Activated CD4-positive, alpha-beta memory T cell treated with anti-CD3 and anti-CD28 coated beads, Interleukin-2, amount 10 ng/mL, durations not matched to agents 7 days and 5 days (primary cell): ENCODE data around the gene RAB8B. TPM values are rescaled to one million over a fixed set of nuclear protein-coding genes. Genes with fewer than 3 reads are reported as not detected.
A peak's percentile ranks its signal among the peaks of the same experiment; 100 is the strongest.

ENCODE experiments used
- CTCF ChIA-PET: fragments of 350-600 bp; sonication (Branson Sonifier 250); formaldehyde crosslinking; loops from one replicate; lab custom pipeline; 2021; ENCODE audit warnings: antibody characterized with exemption, inconsistent platforms; lab: Charles Lee
- POLR2A ChIA-PET: fragments of 350-600 bp; sonication (Branson Sonifier 250); formaldehyde crosslinking; loops from one replicate; lab custom pipeline; 2021; ENCODE audit warnings: antibody characterized with exemption; lab: Charles Lee
- DNase-seq: peaks from one replicate; pipeline ENCODE4 v3.0.0-alpha.2; 2020
- H3K27ac Mint-ChIP-seq: one replicate; pipeline ENCODE4 v1.8.0; 2021; ENCODE audit warnings: mild to moderate bottlenecking, mixed read lengths
- H3K27me3 Mint-ChIP-seq: one replicate; pipeline ENCODE4 v1.8.0; 2021; ENCODE audit warnings: mixed read lengths
- H3K36me3 Mint-ChIP-seq: one replicate; pipeline ENCODE4 v1.8.0; 2021; ENCODE audit warnings: low read depth, mixed read lengths
- H3K4me1 Mint-ChIP-seq: one replicate; pipeline ENCODE4 v1.8.0; 2021; ENCODE audit warnings: mixed read lengths
- H3K4me3 Mint-ChIP-seq: one replicate; pipeline ENCODE4 v1.8.0; 2021; ENCODE audit warnings: mild to moderate bottlenecking, mixed read lengths
- H3K9me3 Mint-ChIP-seq: one replicate; pipeline ENCODE4 v1.8.0; 2021; ENCODE audit warnings: mixed read lengths
- total RNA-seq, 2 experiments: library from RNA; stranded (reverse); gene quantifications; one replicate each; pipeline ENCODE4 v1.2.3, GENCODE V29; 2021

The RAB8B gene
- total RNA-seq, 2 experiments from 2014 or later = 133 to 139 TPM

DNA sequence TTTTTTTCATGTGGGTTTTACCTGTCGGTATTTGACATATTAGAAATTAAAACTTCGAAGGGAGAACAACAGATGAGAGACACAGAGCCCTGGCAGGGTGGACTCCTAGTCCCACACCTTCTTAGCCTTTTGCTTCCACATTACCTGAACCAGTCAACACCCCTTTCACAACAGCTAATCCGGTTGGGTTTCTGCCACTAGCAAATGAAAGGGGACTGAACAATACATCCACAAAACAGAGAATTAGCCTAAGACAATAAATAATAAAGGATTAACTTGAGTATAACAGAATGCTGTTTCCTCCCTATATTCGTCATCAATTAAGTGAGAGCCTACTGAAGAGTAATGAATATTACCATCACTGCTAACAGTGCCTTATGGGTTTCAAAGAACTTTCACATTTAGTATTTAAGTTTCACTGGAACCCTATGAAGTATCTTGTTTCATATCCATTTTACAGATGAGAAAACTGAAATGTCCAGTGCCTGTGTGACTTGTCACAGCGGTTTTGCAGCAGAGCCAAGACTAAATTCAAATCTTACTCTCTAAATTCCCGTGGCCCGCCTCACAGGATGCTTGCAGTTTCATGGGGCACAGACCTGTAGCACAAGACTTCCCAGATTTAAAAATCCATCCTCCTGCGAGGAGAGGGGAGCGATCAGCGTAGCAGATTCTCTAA is 1.0 kb upstream of the RAB8B start:
- peaks cover 11% of the 10 kb centered on the region for H3K27me3 Mint-ChIP-seq
- POLR2A ChIA-PET = interaction anchor here (0.6 to 3.3 kb wide), 6 partner anchors 15 to 44 kb away, joined by 3 to 15 read pairs (median 4); partner anchors contain the start of gene RPS27L
- no peak for DNase-seq
- CTCF ChIA-PET = interaction anchor here (0.6 kb wide), 1 partner anchor 66 kb away, joined by 3 read pairs; no protein-coding TSS in a partner anchor
- H3K9me3 Mint-ChIP-seq = no peaks in the 10 kb centered on the region
- H3K4me3 Mint-ChIP-seq = peak overlapping the region; percentile 97
- peaks cover 20% of the 10 kb centered on the region for H3K36me3 Mint-ChIP-seq
- peaks cover 40% of the 10 kb centered on the region for H3K4me1 Mint-ChIP-seq
- H3K27ac Mint-ChIP-seq = peak overlapping the region; percentile 100

- H3K4me3 Mint-ChIP-seq = peak overlapping the region; percentile 97
- peaks cover 55% of the 10 kb centered on the region for H3K4me1 Mint-ChIP-seq
- no peak for DNase-seq
- ChIA-PET POLR2A (interaction anchor here (0.7 to 8.8 kb wide), 13 partner anchors 13 to 1704 kb away, joined by 3 to 177 read pairs (median 15); partner anchors contain the start of genes APH1B and RPS27L), CTCF (interaction anchor here (1.4 to 2.9 kb wide), 2 partner anchors 33 to 85 kb away, joined by 3 to 12 read pairs; partner anchors contain the start of gene RPS27L)
- peak overlapping the region; percentile 100 for H3K27ac Mint-ChIP-seq
- H3K27me3 Mint-ChIP-seq = peaks cover 9% of the 10 kb centered on the region
- H3K9me3 Mint-ChIP-seq = no peaks in the 10 kb centered on the region
- peaks cover 27% of the 10 kb centered on the region for H3K36me3 Mint-ChIP-seq
Measured at GRCh38 chr15:63189941-63190768, 749 bp downstream of the RAB8B start.

- ChIA-PET CTCF (interaction anchor here (1.3 to 2.9 kb wide), 5 partner anchors 12 to 315 kb away, joined by 3 to 12 read pairs (median 4); partner anchors contain the start of gene RPS27L), POLR2A (interaction anchor here (0.7 to 8.8 kb wide), 17 partner anchors 12 to 1703 kb away, joined by 3 to 177 read pairs (median 9); partner anchors contain the start of genes APH1B, RPS27L, USP3 and VPS13C)
- H3K27ac Mint-ChIP-seq = peak overlapping the region; percentile 100
- peaks cover 5% of the 10 kb centered on the region for H3K27me3 Mint-ChIP-seq
- no peak for DNase-seq
- H3K4me1 Mint-ChIP-seq = peaks cover 64% of the 10 kb centered on the region
- peaks cover 34% of the 10 kb centered on the region for H3K36me3 Mint-ChIP-seq
- no peaks in the 10 kb centered on the region for H3K9me3 Mint-ChIP-seq
- peak overlapping the region; percentile 97 for H3K4me3 Mint-ChIP-seq
Measured at GRCh38 chr15:63190769-63191649, 1.6 kb downstream of the RAB8B start.

DNA sequence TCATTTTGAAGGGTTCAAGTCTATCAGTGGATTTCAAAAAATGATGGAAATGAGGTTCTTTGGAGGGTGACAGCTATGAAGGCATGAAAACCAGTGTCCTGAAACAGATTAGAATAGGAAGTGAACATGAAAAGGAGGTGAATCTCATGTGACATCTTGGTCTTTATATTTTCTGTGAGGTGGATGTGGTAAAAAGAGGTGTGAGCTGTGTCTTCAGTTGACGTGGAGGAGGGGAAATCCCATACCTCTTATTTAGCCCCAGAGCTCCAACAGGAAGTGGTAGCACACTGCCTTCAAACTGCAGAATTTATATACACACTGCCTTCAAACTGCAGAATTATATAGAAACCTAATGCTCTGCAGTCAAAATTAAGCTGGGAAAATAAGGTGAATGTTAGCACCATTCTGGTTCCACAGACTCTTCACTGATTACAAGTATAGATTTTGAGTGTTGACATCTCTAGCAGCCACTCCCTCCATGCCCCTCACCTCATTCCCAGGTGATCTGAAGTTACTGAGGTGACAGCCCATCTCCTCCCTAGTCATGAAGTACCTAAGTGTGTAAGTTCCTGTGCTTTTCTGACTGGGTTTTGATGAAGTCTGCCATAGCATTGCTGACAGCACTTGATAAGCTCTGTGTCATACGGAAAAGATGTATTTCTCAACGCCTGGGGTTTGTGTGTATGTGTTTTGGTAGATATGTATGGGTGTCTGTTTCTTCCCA is 2.7 kb downstream of the RAB8B start:
- peaks cover 73% of the 10 kb centered on the region for H3K4me1 Mint-ChIP-seq
- H3K4me3 Mint-ChIP-seq = peak overlapping the region; percentile 97
- POLR2A ChIA-PET = interaction anchor here (0.7 to 8.8 kb wide), 21 partner anchors 11 to 1132 kb away, joined by 3 to 177 read pairs (median 9); partner anchors contain the start of genes APH1B, RPS27L, USP3 and VPS13C
- peak overlapping the region; percentile 100 for H3K27ac Mint-ChIP-seq
- H3K9me3 Mint-ChIP-seq = no peaks in the 10 kb centered on the region
- CTCF ChIA-PET = interaction anchor here (1.0 to 2.9 kb wide), 9 partner anchors 11 to 314 kb away, joined by 3 to 12 read pairs (median 5); partner anchors contain the start of gene RPS27L
- DNase-seq = peak; percentile 69
- no peaks in the 10 kb centered on the region for H3K27me3 Mint-ChIP-seq
- H3K36me3 Mint-ChIP-seq = peaks cover 39% of the 10 kb centered on the region

- H3K27ac Mint-ChIP-seq = peak overlapping the region; percentile 100
- no peaks in the 10 kb centered on the region for H3K27me3 Mint-ChIP-seq
- H3K4me3 Mint-ChIP-seq = peak overlapping the region; percentile 97
- H3K4me1 Mint-ChIP-seq = peaks cover 76% of the 10 kb centered on the region
- ChIA-PET CTCF (interaction anchor here (1.0 to 2.9 kb wide), 7 partner anchors 10 to 74 kb away, joined by 3 to 12 read pairs (median 5); partner anchors contain the start of gene RPS27L), POLR2A (interaction anchor here (0.7 to 8.8 kb wide), 16 partner anchors 10 to 311 kb away, joined by 3 to 177 read pairs (median 10); partner anchors contain the start of genes APH1B, RPS27L and USP3)
- peaks cover 43% of the 10 kb centered on the region for H3K36me3 Mint-ChIP-seq
- no peak for DNase-seq
- H3K9me3 Mint-ChIP-seq = no peaks in the 10 kb centered on the region
Measured at GRCh38 chr15:63192619-63193206, 3.3 kb downstream of the RAB8B start.

GRCh38 chr15:63194302-63194701 is 4.9 kb downstream of the RAB8B start:
- H3K9me3 Mint-ChIP-seq = no peaks in the 10 kb centered on the region
- H3K27ac Mint-ChIP-seq = peak overlapping the region; percentile 100
- POLR2A ChIA-PET = interaction anchor here (0.8 to 8.8 kb wide), 10 partner anchors 9 to 312 kb away, joined by 3 to 177 read pairs (median 4); partner anchors contain the start of genes RPS27L and USP3
- H3K4me1 Mint-ChIP-seq = peaks cover 77% of the 10 kb centered on the region
- H3K36me3 Mint-ChIP-seq = peaks cover 54% of the 10 kb centered on the region
- CTCF ChIA-PET = interaction anchor here (0.6 to 2.4 kb wide), 8 partner anchors 9 to 171 kb away, joined by 3 to 10 read pairs (median 4); no protein-coding TSS in a partner anchor
- no peaks in the 10 kb centered on the region for H3K27me3 Mint-ChIP-seq
- peak overlapping the region; percentile 97 for H3K4me3 Mint-ChIP-seq
- DNase-seq = no peak

DNA sequence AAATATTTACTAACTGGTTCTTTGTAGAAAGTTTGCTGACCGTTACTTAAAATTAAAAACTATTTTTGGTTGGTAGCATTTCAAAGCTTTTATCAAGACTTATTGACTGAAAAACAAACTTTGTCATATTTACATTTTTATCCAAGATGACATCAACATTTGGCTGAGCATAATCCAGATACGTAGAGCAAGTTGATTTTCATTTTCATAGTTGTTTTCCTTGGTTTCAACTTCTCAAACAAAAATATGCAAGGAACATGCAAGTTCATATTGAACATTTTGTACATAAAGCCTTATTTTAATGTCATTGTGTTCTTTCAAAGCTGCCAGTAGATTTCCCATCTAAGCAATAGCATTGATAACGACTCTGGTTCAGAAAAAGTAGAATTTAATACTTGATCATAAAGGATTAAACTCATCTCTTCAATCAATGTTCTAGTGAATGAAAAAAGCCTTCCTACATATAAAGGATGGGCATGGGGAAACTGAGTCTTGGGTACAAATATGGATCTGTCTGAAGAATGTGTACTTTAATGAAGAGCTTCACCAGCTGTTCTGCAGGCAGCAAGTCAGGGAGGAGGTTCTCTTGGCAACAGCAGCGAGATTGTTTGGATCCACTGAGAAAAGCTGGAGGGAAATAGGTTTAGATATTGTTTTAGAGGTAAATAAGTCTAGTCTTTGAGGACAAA is 5.6 kb downstream of the RAB8B start:
- CTCF ChIA-PET = interaction anchor here (0.6 to 2.4 kb wide), 7 partner anchors 8 to 171 kb away, joined by 3 to 10 read pairs (median 6); no protein-coding TSS in a partner anchor
- H3K4me1 Mint-ChIP-seq = peaks cover 83% of the 10 kb centered on the region
- peak overlapping the region; percentile 38 for H3K4me3 Mint-ChIP-seq
- peak overlapping the region; percentile 53 for H3K27ac Mint-ChIP-seq
- no peaks in the 10 kb centered on the region for H3K27me3 Mint-ChIP-seq
- POLR2A ChIA-PET = interaction anchor here (0.6 to 8.8 kb wide), 8 partner anchors 8 to 794 kb away, joined by 3 to 177 read pairs (median 16); partner anchors contain the start of gene RPS27L
- no peak for DNase-seq
- no peaks in the 10 kb centered on the region for H3K9me3 Mint-ChIP-seq
- H3K36me3 Mint-ChIP-seq = peaks cover 59% of the 10 kb centered on the region

DNA sequence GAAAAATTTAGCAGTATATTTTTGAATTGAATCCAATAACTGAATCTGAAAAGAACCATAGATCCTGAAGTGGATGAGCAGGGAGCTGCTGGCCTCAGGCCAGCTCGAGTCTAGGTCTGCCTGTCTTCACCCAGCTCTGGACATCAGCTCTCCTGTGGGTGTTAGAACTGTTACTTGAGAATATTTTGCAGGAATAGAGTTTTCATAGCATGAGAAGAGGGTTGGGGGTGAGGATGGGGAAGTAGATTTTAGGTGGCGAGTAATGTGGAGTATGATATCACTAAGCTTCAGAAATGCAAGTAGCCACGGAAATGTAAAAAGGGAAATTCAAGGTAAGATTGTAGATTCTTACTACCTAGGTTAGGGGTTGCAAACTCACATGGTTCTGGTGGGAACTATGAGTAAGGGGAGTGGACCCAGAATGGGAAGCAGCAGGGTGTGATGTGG is 6.2 kb downstream of the RAB8B start:
- POLR2A ChIA-PET = interaction anchor here (0.6 to 8.8 kb wide), 8 partner anchors 7 to 794 kb away, joined by 3 to 177 read pairs (median 17); partner anchors contain the start of gene RPS27L
- Mint-ChIP-seq H3K9me3 (no peaks in the 10 kb centered on the region), H3K4me1 (peaks cover 89% of the 10 kb centered on the region), H3K27me3 (no peaks in the 10 kb centered on the region), H3K36me3 (peaks cover 57% of the 10 kb centered on the region), H3K4me3 (peak overlapping the region; percentile 2), H3K27ac (peak overlapping the region; percentile 53)
- CTCF ChIA-PET = interaction anchor here (1.7 to 2.4 kb wide), 3 partner anchors 15 to 148 kb away, joined by 6 to 10 read pairs (median 8); no protein-coding TSS in a partner anchor
- DNase-seq = no peak

DNA sequence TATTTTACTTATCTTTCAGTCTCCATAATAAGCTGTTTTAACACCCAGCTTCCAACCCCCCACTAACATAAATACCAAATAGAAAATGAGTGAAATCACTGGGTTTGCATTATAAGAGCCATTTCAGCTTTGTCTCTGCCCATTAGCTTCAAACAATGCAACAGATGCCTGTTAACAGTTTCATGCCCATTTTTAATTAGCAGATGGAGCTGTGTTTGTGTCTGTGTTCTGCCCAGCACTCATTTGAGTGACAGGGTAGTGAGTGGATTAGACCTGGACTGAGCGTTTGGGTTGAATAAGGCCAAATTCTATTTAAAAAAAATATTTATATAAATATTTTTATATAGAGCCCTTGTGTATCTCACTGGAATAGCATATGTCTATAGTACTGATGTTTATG is 7.4 kb downstream of the RAB8B start:
- POLR2A ChIA-PET = interaction anchor here (1.0 to 8.8 kb wide), 5 partner anchors 17 to 40 kb away, joined by 3 to 177 read pairs (median 29); partner anchors contain the start of gene RPS27L
- CTCF ChIA-PET = interaction anchor here (1.7 kb wide), 1 partner anchor 31 kb away, joined by 6 read pairs; no protein-coding TSS in a partner anchor
- no peaks in the 10 kb centered on the region for H3K9me3 Mint-ChIP-seq
- H3K4me3 Mint-ChIP-seq = no peak overlapping the region
- peaks cover 62% of the 10 kb centered on the region for H3K36me3 Mint-ChIP-seq
- H3K27me3 Mint-ChIP-seq = no peaks in the 10 kb centered on the region
- no peak overlapping the region for H3K27ac Mint-ChIP-seq
- no peak for DNase-seq
- H3K4me1 Mint-ChIP-seq = peaks cover 90% of the 10 kb centered on the region

DNA sequence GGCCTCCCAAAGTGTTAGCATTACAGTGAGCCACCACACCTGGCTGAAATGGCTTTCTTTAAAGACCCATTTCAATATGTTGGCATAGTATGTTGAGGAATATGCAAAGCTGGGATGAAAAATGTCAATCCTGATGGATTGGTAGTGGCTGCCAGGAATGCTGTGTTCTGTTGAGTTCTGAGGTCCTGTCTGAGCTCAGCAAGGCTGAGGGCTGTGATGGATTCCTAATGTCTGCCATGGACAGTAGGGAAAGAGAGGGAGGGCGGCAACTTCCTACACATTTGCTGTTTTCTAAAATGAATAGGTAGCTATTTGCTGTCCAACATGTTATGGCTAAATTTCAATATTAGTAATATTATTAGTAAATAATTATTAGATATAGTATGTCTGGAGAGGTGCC is 8.2 kb downstream of the RAB8B start:
- ChIA-PET POLR2A (interaction anchor here (8.8 kb wide), 2 partner anchors 17 to 33 kb away, joined by 122 to 177 read pairs; no protein-coding TSS in a partner anchor), CTCF (no interaction called here)
- H3K27me3 Mint-ChIP-seq = no peaks in the 10 kb centered on the region
- H3K27ac Mint-ChIP-seq = no peak overlapping the region
- peaks cover 88% of the 10 kb centered on the region for H3K4me1 Mint-ChIP-seq
- H3K4me3 Mint-ChIP-seq = no peak overlapping the region
- H3K36me3 Mint-ChIP-seq = peaks cover 63% of the 10 kb centered on the region
- DNase-seq = no peak
- no peaks in the 10 kb centered on the region for H3K9me3 Mint-ChIP-seq
